Neural progenitor cell (in vitro differentiated cells): ENCODE data around the gene CTSL. TPM values are rescaled to one million over a fixed set of nuclear protein-coding genes. Genes with fewer than 3 reads are reported as not detected.

ENCODE experiments used
- DNase-seq: peaks from one replicate; pipeline ENCODE4 v3.0.0-alpha.2; 2016; ENCODE audit warnings: low spot score
- H2AFZ ChIP-seq: fragments of 200-600 bp; sonication (generic); replicated peaks from 2 replicates; pipeline ENCODE4 v1.6.1; 2016; ENCODE audit warnings: antibody characterized with exemption
- H3F3A ChIP-seq: fragments of 200-600 bp; sonication (generic); 2 replicates; pipeline ENCODE4 v1.6.1; 2016; ENCODE audit warnings: antibody characterized with exemption, low read depth
- H3K27ac ChIP-seq: fragments of 200-600 bp; sonication (generic); 2 replicates; pipeline ENCODE4 v1.5.1; 2016; ENCODE audit warnings: mild to moderate bottlenecking
- H3K27me3 ChIP-seq: fragments of 200-600 bp; sonication (generic); 2 replicates; pipeline ENCODE4 v1.6.1; 2016; ENCODE audit warnings: mild to moderate bottlenecking, moderate library complexity
- H3K36me3 ChIP-seq: fragments of 200-600 bp; sonication (generic); 2 replicates; pipeline ENCODE4 v1.5.1; 2016
- H3K4me1 ChIP-seq: fragments of 200-600 bp; sonication (generic); 2 replicates; pipeline ENCODE4 v1.6.1; 2016; ENCODE audit warnings: mixed run types
- H3K4me2 ChIP-seq: fragments of 200-600 bp; sonication (generic); 2 replicates; pipeline ENCODE4 v1.6.1; 2016
- H3K4me3 ChIP-seq: fragments of 200-600 bp; sonication (generic); 2 replicates; pipeline ENCODE4 v1.5.1; 2016
- H3K79me2 ChIP-seq: fragments of 200-600 bp; sonication (generic); 2 replicates; pipeline ENCODE4 v1.6.1; 2016; ENCODE audit warnings: low read depth
- H3K9ac ChIP-seq: fragments of 200-600 bp; sonication (generic); 2 replicates; pipeline ENCODE4 v1.6.1; 2016
- H3K9me3 ChIP-seq: fragments of 200-600 bp; sonication (generic); 2 replicates; pipeline ENCODE4 v1.5.1; 2016; ENCODE audit warnings: low read depth
- H4K20me1 ChIP-seq: fragments of 200-600 bp; sonication (generic); 2 replicates; pipeline ENCODE4 v1.6.1; 2016; ENCODE audit warnings: low read depth
- H3K27ac Mint-ChIP-seq: 3 replicates; pipeline ENCODE4 v1.8.0; 2021; ENCODE audit warnings: mixed read lengths
- H3K27me3 Mint-ChIP-seq: 2 replicates; pipeline ENCODE4 v1.8.0; 2022; ENCODE audit warnings: low read depth, mild to moderate bottlenecking, inconsistent platforms, moderate library complexity, mixed read lengths; ENCODE audit not compliant: insufficient read depth
- H3K36me3 Mint-ChIP-seq: 3 replicates; pipeline ENCODE4 v1.8.0; 2021; ENCODE audit warnings: mixed read lengths
- H3K4me1 Mint-ChIP-seq: 3 replicates; pipeline ENCODE4 v1.8.0; 2021; ENCODE audit warnings: mixed read lengths
- H3K4me3 Mint-ChIP-seq: 3 replicates; pipeline ENCODE4 v1.8.0; 2021; ENCODE audit warnings: mild to moderate bottlenecking, moderate library complexity, mixed read lengths
- H3K9me3 Mint-ChIP-seq: 3 replicates; pipeline ENCODE4 v1.8.0; 2020; ENCODE audit warnings: mixed read lengths
- CTCF ChIP-seq: fragments of 200-600 bp; sonication (generic); IDR thresholded peaks from 2 replicates; pipeline ENCODE4 v1.5.1; 2017; ENCODE audit warnings: antibody characterized with exemption, mild to moderate bottlenecking
- EZH2 ChIP-seq: fragments of 200-600 bp; sonication (generic); IDR thresholded peaks from 2 replicates; pipeline ENCODE4 v1.6.1; 2017; ENCODE audit warnings: antibody characterized with exemption, mild to moderate bottlenecking, moderate library complexity
- EZH2phosphoT487 ChIP-seq: fragments of 200-600 bp; sonication (generic); IDR thresholded peaks from 2 replicates; pipeline ENCODE4 v1.6.1; 2017; ENCODE audit warnings: antibody characterized with exemption
- total RNA-seq: library from RNA; depleted of rRNA; stranded (reverse); fragments of >200 nt; gene quantifications from 2 replicates; pipeline ENCODE4 v1.2.3, GENCODE V29; 2015; ENCODE audit warnings: low replicate concordance

The CTSL gene
- total RNA-seq, 1 donor from 2014 or later, result 35.9 TPM

DNA sequence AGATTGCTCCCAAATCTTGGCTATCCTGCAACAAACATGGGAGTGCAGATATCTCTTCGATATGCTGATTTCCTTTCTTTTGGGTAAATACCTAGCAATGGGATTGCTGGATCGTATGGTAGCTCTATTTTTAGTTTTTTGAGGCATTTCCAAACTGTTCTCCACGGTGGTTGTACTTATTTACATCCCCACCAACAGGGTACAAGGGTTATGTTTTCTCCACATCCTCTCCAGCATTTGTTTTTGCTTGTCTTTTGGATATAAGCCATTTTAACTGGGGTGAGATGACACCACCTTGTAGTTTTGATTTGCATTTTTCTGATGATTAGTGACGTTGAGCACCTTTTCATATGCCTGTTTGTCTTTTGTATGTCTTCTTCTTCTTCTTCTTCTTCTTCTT, 20.3 kb downstream of the CTSL start:
- no peaks in the 10 kb centered on the region for H3K27me3 ChIP-seq
- H3K9me3 ChIP-seq, result no peaks in the 10 kb centered on the region
- no peak overlapping the region for H3K4me2 ChIP-seq
- Mint-ChIP-seq H3K9me3 (peaks cover 12% of the 10 kb centered on the region), H3K4me1 (peaks cover 23% of the 10 kb centered on the region), H3K27ac (no peak overlapping the region), H3K36me3 (no peaks in the 10 kb centered on the region), H3K4me3 (no peak overlapping the region), H3K27me3 (peaks cover 2% of the 10 kb centered on the region)
- no peak overlapping the region for H3K27ac ChIP-seq
- TF ChIP-seq EZH2 (no peak), EZH2phosphoT487 (no peak), CTCF (no peak)
- no peaks in the 10 kb centered on the region for H3F3A ChIP-seq
- H4K20me1 ChIP-seq, result no peaks in the 10 kb centered on the region
- no peak overlapping the region for H2AFZ ChIP-seq
- H3K9ac ChIP-seq, result no peak overlapping the region
- no peaks in the 10 kb centered on the region for H3K36me3 ChIP-seq
- peaks cover 20% of the 10 kb centered on the region for H3K4me1 ChIP-seq
- H3K79me2 ChIP-seq, result no peaks in the 10 kb centered on the region
- DNase-seq, result no peak
- H3K4me3 ChIP-seq, result no peak overlapping the region

GRCh38 chr9:87748881-87749280, 23.0 kb downstream of the CTSL start:
- TF ChIP-seq CTCF (no peak), EZH2 (no peak), EZH2phosphoT487 (no peak)
- Histone ChIP-seq H3K79me2 (no peaks in the 10 kb centered on the region), H3K27ac (no peak overlapping the region), H3K9me3 (no peaks in the 10 kb centered on the region), H3K36me3 (no peaks in the 10 kb centered on the region), H3F3A (no peaks in the 10 kb centered on the region), H3K4me2 (no peak overlapping the region), H3K27me3 (no peaks in the 10 kb centered on the region), H3K4me3 (no peak overlapping the region), H4K20me1 (no peaks in the 10 kb centered on the region), H3K4me1 (peaks cover 14% of the 10 kb centered on the region), H2AFZ (no peak overlapping the region), H3K9ac (no peak overlapping the region)
- Mint-ChIP-seq H3K9me3 (peaks cover 6% of the 10 kb centered on the region), H3K4me3 (no peak overlapping the region), H3K36me3 (no peaks in the 10 kb centered on the region), H3K27me3 (peaks cover 2% of the 10 kb centered on the region), H3K4me1 (peaks cover 23% of the 10 kb centered on the region), H3K27ac (no peak overlapping the region)
- DNase-seq, result no peak

- H3K4me1 ChIP-seq, result peaks cover 14% of the 10 kb centered on the region
- H3K9me3 Mint-ChIP-seq, result peaks cover 6% of the 10 kb centered on the region
- no peak overlapping the region for H3K4me3 ChIP-seq
- DNase-seq, result no peak
- no peaks in the 10 kb centered on the region for H3K36me3 Mint-ChIP-seq
- no peaks in the 10 kb centered on the region for H3K79me2 ChIP-seq
- H3K4me2 ChIP-seq, result no peak overlapping the region
- H3K9me3 ChIP-seq, result no peaks in the 10 kb centered on the region
- H3K4me1 Mint-ChIP-seq, result peaks cover 23% of the 10 kb centered on the region
- no peaks in the 10 kb centered on the region for H3K27me3 ChIP-seq
- TF ChIP-seq EZH2 (no peak), EZH2phosphoT487 (no peak), CTCF (no peak)
- H3K27ac ChIP-seq, result no peak overlapping the region
- H3K9ac ChIP-seq, result no peak overlapping the region
- H3K36me3 ChIP-seq, result no peaks in the 10 kb centered on the region
- no peak overlapping the region for H2AFZ ChIP-seq
- no peaks in the 10 kb centered on the region for H4K20me1 ChIP-seq
- no peak overlapping the region for H3K4me3 Mint-ChIP-seq
- H3F3A ChIP-seq, result no peaks in the 10 kb centered on the region
- peaks cover 2% of the 10 kb centered on the region for H3K27me3 Mint-ChIP-seq
- H3K27ac Mint-ChIP-seq, result no peak overlapping the region
Measured at GRCh38 chr9:87749335-87750035, 23.6 kb downstream of the CTSL start.
